OCI-M2 (cell line): ENCODE results near the gene ABLIM2.

Source experiments
- DNase-seq: peaks from one replicate; lab custom pipeline; 2025; ENCODE audit not compliant: unreplicated experiment; lab: John Stamatoyannopoulos, UW

The ABLIM2 gene

DNA sequence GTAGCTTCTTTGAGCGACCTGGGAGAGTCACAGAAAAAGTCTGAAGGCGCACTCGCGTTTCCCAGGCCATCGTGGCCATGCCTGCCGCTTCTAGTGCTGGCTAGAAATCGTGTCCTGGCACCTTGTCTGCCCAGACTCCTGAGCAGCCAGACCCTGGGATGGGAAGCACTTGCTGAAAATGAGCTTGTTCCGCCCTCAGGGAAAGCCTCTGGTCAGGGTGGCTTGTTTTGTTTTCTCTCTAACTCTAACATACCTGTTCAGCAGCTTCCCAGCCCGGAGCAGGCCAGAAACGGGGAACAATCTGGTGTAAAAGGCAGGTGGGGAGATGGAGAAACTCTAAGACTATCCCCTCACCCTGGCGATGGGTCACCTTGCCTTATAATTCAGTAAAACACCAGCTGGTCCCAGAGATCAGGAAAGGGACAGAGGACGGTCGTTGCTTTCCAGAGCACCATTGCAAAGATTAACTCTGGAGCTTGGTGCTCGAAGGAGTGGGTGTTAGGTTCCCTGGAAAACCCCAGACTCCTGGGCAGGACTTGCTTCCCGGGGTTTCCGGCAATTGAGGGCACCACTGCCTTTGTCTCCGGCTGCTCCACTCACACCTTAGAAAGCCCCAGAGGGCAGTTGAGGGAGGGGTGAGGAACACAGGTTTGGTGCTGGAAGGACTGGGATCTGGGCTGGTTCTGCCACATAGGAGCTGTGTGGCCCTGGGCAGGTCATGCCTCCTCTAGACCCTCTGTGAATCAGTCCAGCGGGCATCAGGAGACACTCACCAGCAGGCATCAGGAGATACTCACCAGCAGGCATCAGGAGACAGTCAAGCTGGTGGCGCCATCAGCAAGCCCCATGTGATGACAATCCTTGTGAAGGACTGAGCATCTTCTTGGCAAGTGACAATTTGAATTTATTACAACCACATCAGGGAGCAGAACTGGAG, 36.0 kb upstream of the ABLIM2 start:
- no peak for DNase-seq

GRCh38 chr4:8192748-8193738, 34.4 kb upstream of the ABLIM2 start:
- no peak for DNase-seq

DNA sequence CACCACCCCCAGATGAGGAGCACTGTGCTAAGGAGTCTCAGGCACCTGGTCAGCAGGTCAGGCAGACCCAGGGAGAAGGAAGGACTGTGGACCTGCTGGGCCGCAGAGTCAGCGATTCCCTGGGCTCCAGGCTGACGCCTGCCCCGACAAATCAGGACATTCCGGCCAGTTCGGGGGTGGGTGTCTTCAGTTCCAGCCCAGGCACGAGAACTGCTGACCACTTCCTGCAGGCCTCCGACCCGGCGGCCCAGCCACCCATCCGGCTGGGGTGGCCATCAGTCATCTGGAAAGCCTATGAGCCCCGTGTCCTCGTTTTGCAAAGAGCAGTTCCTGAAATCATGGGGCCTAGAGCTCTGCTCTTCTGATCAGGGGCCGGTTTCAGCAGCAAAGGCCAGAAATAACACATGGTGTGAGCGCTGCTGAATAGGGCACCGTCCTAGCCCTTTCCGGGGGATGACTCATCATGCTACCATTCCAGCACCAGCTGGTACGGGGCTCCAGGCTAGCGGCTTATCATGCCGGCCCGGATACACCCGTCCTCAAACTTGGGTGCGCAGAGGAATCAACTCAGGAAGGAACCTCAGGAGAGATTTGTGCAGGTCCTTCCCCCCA, 32.6 kb upstream of the ABLIM2 start:
- no peak for DNase-seq

DNA sequence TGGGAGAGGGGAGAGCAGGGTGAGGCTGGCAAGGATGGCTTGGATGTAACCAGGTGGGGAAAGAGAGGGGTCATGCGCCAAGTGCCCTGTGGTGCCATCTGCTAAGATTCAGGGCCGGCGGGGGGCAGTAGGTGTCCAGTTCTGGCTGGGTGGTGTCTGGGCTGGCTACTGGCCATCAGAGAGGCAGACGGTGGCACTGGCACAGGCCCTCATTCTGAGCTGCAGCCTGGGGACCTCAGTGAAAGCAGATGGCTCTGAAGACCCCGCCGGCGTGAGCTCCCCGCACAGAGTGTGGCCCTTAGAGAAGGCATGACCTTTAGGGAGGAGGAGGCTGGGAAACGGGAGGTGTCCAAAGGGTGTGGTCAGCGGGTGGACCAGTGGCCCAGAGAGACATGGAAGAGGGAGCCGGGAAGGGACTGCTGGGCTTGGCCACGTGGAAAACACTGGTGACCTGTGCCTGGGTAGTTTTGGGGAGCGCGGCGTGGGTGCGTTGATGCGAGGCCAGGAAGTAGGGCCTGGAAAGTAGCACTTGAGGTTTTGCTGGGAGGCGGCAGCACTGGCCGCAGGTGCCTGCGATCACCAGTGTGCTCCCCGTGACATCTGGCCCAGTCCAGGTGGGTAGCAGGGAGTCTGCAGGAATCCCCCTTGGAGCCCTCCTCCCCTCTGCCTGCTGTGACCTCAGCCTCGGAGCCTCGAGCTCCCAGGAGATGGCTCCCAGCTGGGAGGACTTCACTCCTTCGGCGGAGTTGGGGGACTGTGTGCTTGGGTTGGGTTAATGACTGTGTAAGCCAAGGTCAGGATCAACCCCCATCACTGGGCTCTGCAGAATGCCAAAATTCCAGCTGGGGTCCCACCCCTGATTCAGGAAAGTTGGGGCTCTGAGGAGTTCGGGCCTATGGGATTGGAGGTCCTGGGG, 31.2 kb upstream of the ABLIM2 start:
- no peak for DNase-seq

DNA sequence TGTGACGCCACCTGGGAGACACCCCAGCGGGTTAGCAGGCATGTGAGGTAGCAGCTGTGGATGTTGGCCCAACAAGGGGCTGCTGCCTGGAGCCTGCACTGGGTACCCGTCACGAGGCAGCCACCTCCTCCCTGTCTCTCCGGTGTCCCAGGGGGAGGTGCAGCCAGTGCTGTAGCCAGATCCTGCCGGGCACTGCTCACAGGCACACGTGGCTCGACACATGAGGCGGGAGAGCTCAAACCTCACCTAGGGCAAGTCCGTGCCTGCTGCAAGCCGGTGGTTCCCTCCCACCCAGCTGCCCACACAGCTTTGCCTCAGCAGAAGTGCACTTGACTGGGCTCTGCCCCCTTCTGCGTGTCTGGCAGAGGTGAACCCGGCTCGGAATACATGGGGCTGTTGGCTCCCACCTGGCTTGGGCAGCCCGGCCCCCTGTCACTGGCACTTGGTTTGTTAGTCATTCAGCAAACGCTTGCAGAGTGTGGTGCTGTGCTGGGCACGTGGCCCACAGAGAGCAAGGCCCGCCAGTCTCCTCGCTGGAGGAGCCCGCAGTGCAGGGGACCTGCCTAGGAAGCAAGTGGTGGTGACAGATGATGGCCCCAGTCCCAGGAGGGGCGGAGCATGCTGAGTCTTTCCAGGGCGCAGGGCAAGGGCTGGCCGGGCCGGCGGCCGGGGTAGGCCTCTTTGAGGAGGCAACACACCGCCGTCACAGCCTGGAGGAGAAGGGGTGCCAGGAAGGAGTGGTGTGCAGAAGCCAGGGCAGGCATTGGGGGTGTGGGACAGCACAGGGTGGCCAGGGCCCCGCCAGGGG, 30.3 kb upstream of the ABLIM2 start:
- DNase-seq = no peak

DNA sequence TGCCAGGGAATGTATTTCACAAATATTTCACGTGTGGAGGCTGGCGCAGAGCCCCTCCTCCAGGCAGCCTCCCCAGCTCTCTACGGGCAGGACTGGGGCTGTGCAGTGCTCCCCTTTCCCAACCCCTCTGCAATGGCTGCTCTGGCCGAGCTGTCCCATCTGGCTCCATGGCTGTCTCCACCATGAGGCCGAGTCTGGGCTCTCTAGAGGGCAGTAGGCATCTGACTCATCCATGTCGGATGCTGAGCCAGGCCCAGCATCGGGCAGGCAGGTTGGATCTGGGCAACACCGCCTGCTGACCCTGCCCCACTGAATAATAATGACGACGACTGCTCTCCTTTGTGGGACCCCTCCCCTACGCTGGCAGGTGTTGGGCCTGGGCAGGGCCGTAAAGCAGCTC, 29.5 kb upstream of the ABLIM2 start:
- DNase-seq = no peak

DNA sequence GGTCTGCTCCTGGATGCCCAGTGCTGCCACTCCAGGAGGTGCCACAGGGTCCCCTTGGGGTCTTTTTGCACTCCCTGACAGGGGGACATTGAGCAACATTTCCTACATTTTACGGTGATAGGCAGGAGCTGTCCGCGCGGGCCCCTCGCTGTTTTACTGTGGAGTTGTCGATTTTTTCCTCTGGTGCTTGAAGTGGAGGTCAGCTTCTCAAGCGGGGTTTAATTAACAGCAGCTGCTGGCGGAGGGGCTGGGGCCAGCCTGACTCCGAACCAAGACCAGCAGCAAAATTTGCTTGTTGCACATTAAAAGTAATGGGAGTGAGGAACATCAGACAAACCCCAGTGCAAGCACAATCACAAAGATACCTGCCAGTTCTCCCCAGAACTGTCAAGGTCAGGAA, 27.3 kb upstream of the ABLIM2 start:
- DNase-seq = no peak

- no peak for DNase-seq
These were observed 26.7 kb upstream of the ABLIM2 start for GRCh38 chr4:8185295-8185694.

DNA sequence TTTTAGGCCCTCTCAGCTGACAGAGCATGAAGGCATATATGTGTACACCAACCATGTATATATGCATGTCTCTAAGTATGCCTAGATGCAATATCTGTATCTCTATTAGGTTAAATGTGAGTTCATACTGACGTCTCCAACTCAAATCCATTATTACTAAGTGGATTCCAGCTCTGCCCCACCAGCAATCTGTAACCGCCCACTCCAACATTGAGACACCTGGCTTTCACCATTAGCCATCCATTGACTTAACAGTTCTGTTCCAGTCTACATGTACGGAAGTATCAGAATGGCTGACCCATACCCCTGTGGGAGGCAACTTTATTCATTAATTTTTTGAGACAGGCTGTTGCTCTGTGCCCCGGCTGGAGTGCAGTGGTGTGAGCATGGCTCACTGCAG, 25.4 kb upstream of the ABLIM2 start:
- no peak for DNase-seq

DNA sequence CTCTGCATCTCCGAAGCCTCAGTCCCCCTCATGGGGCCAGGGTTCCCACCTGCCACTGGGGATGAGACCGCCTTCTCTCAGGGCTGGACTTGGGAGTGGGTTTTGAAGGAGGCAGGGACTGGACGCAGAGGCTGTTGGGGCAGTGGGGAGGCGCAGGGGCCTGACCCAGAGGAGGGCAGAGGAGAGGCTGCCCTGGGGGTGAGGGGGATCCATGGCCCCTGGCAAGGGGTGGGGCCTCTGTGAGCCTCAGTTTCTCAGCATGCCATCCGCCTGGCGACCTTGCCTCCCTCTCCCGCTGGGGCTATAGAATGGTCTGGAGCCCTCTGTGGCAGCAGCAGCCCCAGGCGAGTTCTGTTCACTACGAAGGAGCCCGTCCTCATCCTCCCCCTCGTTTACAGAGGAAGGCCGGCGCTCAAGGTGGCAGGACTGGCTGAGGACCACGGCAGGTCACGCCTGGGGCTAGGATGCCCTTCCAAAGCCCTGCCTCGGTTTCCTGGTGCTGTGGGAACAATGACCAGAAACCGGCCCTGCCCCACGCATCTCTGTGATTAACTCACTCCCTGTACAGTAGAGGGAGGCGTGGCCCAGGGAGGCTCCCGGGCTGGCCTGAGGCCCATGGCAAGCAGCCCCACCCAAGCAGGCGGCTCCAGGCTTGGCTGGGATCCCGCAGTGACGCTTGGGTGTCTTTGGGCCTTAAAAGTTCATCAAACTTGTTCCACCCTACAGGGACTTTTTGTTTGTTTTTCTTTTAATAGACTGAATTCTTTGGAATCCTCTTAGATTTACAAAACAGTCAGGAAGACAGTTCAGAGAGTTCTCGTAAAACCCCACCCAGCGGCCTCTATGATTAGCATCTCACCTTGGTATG, 24.5 kb upstream of the ABLIM2 start:
- DNase-seq = no peak

DNA sequence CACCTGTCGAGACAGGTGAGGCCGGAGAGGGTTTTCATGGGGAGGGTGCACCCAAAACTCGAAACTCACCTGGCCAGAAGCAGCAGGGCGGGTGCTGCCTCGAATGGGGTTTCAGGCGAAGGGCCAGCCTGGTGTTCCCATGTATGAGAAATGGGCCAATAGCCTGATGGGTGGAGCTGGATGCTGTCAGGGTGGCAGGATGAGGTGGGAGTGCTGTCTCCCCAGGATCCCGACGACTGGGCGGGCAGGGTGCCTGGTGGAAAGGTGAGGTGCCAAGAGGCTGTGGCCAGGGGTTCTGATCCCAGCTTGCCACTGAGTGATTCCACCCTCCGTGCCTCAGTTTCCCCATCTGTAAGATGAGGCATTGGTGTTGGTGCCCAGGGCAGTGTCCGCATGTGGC, 23.7 kb upstream of the ABLIM2 start:
- no peak for DNase-seq

DNA sequence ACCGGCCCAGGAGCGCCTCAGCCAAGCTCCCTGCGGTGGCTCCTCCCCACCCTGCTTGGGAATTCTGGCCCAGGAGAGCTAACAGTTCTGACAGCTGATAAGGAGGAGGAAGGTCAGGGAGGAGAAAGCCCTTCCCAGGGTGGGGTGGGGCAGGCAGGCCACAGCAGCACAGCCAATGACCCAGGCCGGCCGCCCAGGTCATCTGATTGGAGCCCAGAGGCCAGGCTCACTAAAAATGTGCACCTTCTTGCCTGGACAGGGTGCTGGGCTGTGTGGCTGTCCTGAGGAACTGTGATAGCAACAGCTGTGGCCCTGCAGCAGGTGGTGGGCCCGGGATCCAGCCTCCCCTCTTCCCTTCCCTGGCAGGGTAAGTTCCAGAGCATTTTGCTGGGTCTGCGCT, 23.2 kb upstream of the ABLIM2 start:
- DNase-seq = no peak

DNA sequence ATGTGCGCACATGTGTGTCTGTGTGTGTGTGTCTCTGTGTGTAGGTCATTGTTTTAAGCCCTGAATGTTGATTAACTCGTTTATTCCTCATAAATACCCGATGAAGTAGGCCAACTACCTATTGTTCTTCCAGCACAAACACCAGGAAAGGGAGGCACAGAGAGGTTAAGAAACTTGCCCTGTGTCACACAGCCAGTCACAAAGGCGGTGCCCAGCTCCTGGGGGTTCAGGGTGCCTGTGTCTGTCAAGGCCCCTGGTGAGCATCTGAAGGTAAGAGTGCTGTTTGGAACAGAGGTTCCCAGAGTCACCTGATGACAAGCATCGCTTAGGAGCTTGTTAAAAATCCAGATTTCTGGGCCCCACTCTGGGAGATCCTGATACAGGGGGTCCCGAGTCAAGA, 22.5 kb upstream of the ABLIM2 start:
- DNase-seq = no peak

- no peak for DNase-seq
These were observed 21.9 kb upstream of the ABLIM2 start for GRCh38 chr4:8180310-8181093.

GRCh38 chr4:8179771-8180170, 21.2 kb upstream of the ABLIM2 start:
- DNase-seq = no peak

- DNase-seq = no peak
These were observed 20.5 kb upstream of the ABLIM2 start for GRCh38 chr4:8179074-8179473.

- no peak for DNase-seq
These were observed 19.3 kb upstream of the ABLIM2 start for GRCh38 chr4:8177956-8178355.

DNA sequence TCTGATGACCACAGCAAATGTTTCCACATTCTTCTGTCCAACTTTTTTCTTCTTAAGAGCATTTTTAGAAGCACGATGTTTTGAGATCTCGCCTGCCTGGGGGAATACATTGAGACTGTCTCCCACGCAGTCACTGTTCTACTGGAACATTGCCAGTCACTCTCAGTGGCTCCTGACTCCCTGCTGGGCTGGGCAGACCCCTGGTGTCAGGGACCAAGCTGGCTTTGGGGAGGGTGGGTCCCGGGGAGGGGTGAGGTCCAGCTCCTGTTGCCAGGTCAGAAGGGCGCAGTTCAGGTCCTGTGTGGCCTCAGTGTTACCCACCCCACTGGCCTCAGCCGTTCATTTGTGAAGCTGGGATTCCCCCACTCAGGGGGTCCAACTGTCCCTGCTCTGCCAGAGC, 18.9 kb upstream of the ABLIM2 start:
- DNase-seq = no peak
